ENCODE results near the gene ANKUB1.

Gene ANKUB1

GRCh38 chr3:149819432-149819831 lies 27.1 kb upstream of the ANKUB1 start:
- TF ChIP-seq, protein P1, sequence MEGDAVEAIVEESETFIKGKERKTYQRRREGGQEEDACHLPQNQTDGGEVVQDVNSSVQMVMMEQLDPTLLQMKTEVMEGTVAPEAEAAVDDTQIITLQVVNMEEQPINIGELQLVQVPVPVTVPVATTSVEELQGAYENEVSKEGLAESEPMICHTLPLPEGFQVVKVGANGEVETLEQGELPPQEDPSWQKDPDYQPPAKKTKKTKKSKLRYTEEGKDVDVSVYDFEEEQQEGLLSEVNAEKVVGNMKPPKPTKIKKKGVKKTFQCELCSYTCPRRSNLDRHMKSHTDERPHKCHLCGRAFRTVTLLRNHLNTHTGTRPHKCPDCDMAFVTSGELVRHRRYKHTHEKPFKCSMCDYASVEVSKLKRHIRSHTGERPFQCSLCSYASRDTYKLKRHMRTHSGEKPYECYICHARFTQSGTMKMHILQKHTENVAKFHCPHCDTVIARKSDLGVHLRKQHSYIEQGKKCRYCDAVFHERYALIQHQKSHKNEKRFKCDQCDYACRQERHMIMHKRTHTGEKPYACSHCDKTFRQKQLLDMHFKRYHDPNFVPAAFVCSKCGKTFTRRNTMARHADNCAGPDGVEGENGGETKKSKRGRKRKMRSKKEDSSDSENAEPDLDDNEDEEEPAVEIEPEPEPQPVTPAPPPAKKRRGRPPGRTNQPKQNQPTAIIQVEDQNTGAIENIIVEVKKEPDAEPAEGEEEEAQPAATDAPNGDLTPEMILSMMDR (IDR thresholded peaks at IDR 0.05; ENCODE audit: low read depth, low read length, missing control alignments), result no peak

DNA sequence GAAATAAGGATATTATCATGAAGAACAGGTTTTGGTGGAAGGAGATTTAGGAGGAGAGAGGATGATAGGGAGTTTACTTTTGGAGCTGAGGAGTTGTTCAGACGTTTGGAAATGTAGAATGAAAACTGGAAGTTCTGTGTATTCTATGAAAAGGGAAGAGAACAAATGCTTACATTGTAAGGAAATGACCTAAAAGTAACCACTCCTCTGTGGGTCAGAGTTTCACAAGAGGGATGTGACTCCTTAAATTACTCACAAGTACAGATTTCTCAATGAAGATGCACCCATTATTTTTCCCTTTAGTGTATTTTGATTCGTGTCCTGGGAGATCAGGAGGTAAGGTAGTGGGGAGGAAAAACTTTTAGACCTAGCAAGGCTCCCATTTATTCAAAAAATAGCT lies 24.6 kb upstream of the ANKUB1 start:
- in situ Hi-C loops (cut with HindIII; ENCODE audit: low pct_ligation_motif_present, low sequenced_read_pairs), result no loop called here
- TF ChIP-seq, protein P1 (IDR thresholded peaks at IDR 0.05; ENCODE audit: low read depth, low read length, missing control alignments), result no peak
- no peak overlapping the region for H3K4me3 ChIP-seq (ENCODE audit: low read depth, low read length)
- no peak for DNase-seq
- H3K36me3 ChIP-seq (replicated peaks), result no peaks in the 10 kb centered on the region
- no peaks in the 10 kb centered on the region for H3K27me3 ChIP-seq (replicated peaks)
- H3K27ac ChIP-seq, result no peak overlapping the region

More at GRCh38 chr3:149819432-149819831, 27.1 kb upstream of the ANKUB1 start:
- H3K4me3 ChIP-seq (ENCODE audit: low read depth, low read length), result no peak overlapping the region
- in situ Hi-C loops (cut with HindIII; ENCODE audit: low pct_ligation_motif_present, low sequenced_read_pairs), result no loop called here
- H3K27me3 ChIP-seq (replicated peaks), result no peaks in the 10 kb centered on the region
- H3K27ac ChIP-seq, result no peak overlapping the region
- H3K36me3 ChIP-seq (replicated peaks), result no peaks in the 10 kb centered on the region
- DNase-seq, result no peak

GRCh38 chr3:149816311-149816710 lies 24.0 kb upstream of the ANKUB1 start:
- TF ChIP-seq, protein P1 (IDR thresholded peaks at IDR 0.05; ENCODE audit: low read depth, low read length, missing control alignments), result no peak
- in situ Hi-C loops (cut with HindIII; ENCODE audit: low pct_ligation_motif_present, low sequenced_read_pairs), result no loop called here

GRCh38 chr3:149815728-149816127 lies 23.4 kb upstream of the ANKUB1 start:
- TF ChIP-seq, protein P1 (IDR thresholded peaks at IDR 0.05; ENCODE audit: low read depth, low read length, missing control alignments), result no peak
- no peak for DNase-seq
- H3K36me3 ChIP-seq (replicated peaks), result no peaks in the 10 kb centered on the region
- no peak overlapping the region for H3K4me3 ChIP-seq (ENCODE audit: low read depth, low read length)
- H3K27me3 ChIP-seq (replicated peaks), result no peaks in the 10 kb centered on the region
- no peak overlapping the region for H3K27ac ChIP-seq
- in situ Hi-C loops (cut with HindIII; ENCODE audit: low pct_ligation_motif_present, low sequenced_read_pairs), result no loop called here

More at GRCh38 chr3:149816311-149816710, 24.0 kb upstream of the ANKUB1 start:
- no peak overlapping the region for H3K4me3 ChIP-seq (ENCODE audit: low read depth, low read length)
- no peak for DNase-seq
- H3K36me3 ChIP-seq (replicated peaks), result no peaks in the 10 kb centered on the region
- H3K27me3 ChIP-seq (replicated peaks), result no peaks in the 10 kb centered on the region
- H3K27ac ChIP-seq, result no peak overlapping the region

GRCh38 chr3:149815321-149815720 lies 23.0 kb upstream of the ANKUB1 start:
- H3K36me3 ChIP-seq (replicated peaks), result no peaks in the 10 kb centered on the region
- no peaks in the 10 kb centered on the region for H3K27me3 ChIP-seq (replicated peaks)
- no peak for DNase-seq
- in situ Hi-C loops (cut with HindIII; ENCODE audit: low pct_ligation_motif_present, low sequenced_read_pairs), result no loop called here
- no peak overlapping the region for H3K4me3 ChIP-seq (ENCODE audit: low read depth, low read length)
- TF ChIP-seq, protein P1 (IDR thresholded peaks at IDR 0.05; ENCODE audit: low read depth, low read length, missing control alignments), result no peak
- H3K27ac ChIP-seq, result no peak overlapping the region
